Natural killer cell (primary cell): ENCODE measurements around the gene TBC1D4. TPM values are rescaled to one million over a fixed set of nuclear protein-coding genes. Genes with fewer than 3 reads are reported as not detected.
"Not testable (repeated sequence)": the region's sequence is repeated elsewhere in the genome, so short reads cannot be mapped to it uniquely, and the experiment has no call there.

Source experiments
- ATAC-seq, 3 donors: fragments of 150-1000 bp in 2 of 3; fragments of 200-7000 bp in 1 of 3; cut with Tn5 transposase; 1 replicate in 1 of 3; 2 replicates in 2 of 3; pipeline ENCODE4 v1.10.0; 2021; ENCODE audit warnings: mild to moderate bottlenecking in 2 of 3, moderate library complexity in 2 of 3
- DNase-seq, 2 donors: peaks; one replicate each; pipeline versions ENCODE4 v3.0.0 to v3.0.0-alpha.2; 2013 to 2021; ENCODE audit warnings: mixed read lengths in 1 of 2
- H3K27ac ChIP-seq: one replicate; pipeline ENCODE4 v1.5.1; 2013; ENCODE audit warnings: mild to moderate bottlenecking, low read length
- H3K27me3 ChIP-seq: one replicate; pipeline ENCODE4 v1.6.1; 2013; ENCODE audit warnings: low read length; ENCODE audit not compliant: control insufficient read depth, insufficient read depth
- H3K36me3 ChIP-seq: one replicate; pipeline ENCODE4 v1.6.1; 2013; ENCODE audit warnings: low read length; ENCODE audit not compliant: control insufficient read depth, insufficient read depth
- H3K4me1 ChIP-seq: one replicate; pipeline ENCODE4 v1.6.1; 2013; ENCODE audit warnings: low read length; ENCODE audit not compliant: control insufficient read depth, insufficient read depth
- H3K4me3 ChIP-seq: one replicate; pipeline ENCODE4 v1.5.1; 2013; ENCODE audit warnings: low read length
- H3K9me3 ChIP-seq: one replicate; pipeline ENCODE4 v1.6.1; 2013; ENCODE audit warnings: low read length; ENCODE audit not compliant: control insufficient read depth, insufficient read depth
- H3K27ac Mint-ChIP-seq, 2 donors: one replicate each; pipeline ENCODE4 v1.8.0; 2022; ENCODE audit warnings: mild to moderate bottlenecking in 2 of 2, mixed read lengths in 2 of 2, moderate library complexity in 1 of 2
- H3K27me3 Mint-ChIP-seq, 2 donors: one replicate each; pipeline ENCODE4 v1.8.0; 2022; ENCODE audit warnings: low read depth in 2 of 2, mixed read lengths in 2 of 2
- H3K36me3 Mint-ChIP-seq: one replicate; pipeline ENCODE4 v1.8.0; 2022; ENCODE audit warnings: mixed read lengths
- H3K4me1 Mint-ChIP-seq, 2 donors: one replicate each; pipeline ENCODE4 v1.8.0; 2022; ENCODE audit warnings: mixed read lengths in 2 of 2
- H3K4me3 Mint-ChIP-seq: one replicate; pipeline ENCODE4 v1.8.0; 2022; ENCODE audit warnings: mild to moderate bottlenecking, moderate library complexity, mixed read lengths
- H3K9me3 Mint-ChIP-seq, 2 donors: one replicate each; pipeline ENCODE4 v1.8.0; 2022; ENCODE audit warnings: mixed read lengths in 2 of 2
- CTCF ChIP-seq: fragments of 200-600 bp; IDR thresholded peaks from one replicate; pipeline ENCODE4 v1.8.0; 2022; ENCODE audit warnings: antibody characterized with exemption
- WGBS: methylation state at CpG from one replicate; pipeline ENCODE4 v1.1.7; 2013; ENCODE audit warnings: missing lambda C conversion rate; ENCODE audit not compliant: insufficient coverage; 5-methylcytosine and 5-hydroxymethylcytosine counted together
- intact Hi-C: fragments of 100-400 bp; cut with micrococcal nuclease; formaldehyde crosslinking; loops from one replicate; pipeline ENCODE4 v1.14.2; 2022
- total RNA-seq, 4 donors: library from RNA; stranded (reverse); fragments of 120-200 nt in 1 of 4; gene quantifications; one replicate each; pipeline versions ENCODE4 v1.2.3 to v1.2.4, GENCODE V29; 2013 to 2022

TBC1D4 gene
- total RNA-seq, 3 donors from 2014 or later (not counting 1 experiment from before 2014, with no cell fraction given): 0.54 to 5.1 (median 3.7) TPM

DNA sequence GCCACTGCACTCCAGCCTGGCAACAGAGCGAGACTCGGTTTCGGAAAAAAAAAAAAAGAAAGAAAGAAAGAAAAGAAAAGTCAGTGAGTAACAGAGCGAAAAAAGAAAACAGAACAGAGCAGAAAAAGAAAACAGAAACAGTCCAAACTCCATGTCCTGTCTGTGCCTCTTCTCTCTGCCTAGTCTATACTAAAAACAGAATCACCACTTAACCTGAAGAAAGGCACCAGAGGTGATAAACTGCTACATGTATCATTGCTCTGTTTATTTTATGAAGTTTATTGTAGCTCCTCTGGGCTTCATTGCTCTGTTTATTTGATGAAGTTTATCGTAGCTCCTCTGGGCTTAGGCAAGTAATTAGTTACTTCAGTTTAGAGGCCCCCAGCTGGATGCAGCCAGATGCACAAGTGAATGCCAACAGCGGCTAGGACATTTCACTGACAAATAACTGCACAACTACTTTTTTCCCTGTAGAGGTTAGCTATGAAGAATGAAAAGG, 39.2 kb downstream of the TBC1D4 start:
- Histone ChIP-seq H3K9me3 (no peaks in the 10 kb centered on the region), H3K4me3 (no peak overlapping the region), H3K27ac (no peak overlapping the region), H3K36me3 (no peaks in the 10 kb centered on the region), H3K27me3 (no peaks in the 10 kb centered on the region), H3K4me1 (no peaks in the 10 kb centered on the region)
- ATAC-seq: no peak
- no peak for DNase-seq
- H3K27ac Mint-ChIP-seq: no peak overlapping the region
- H3K4me3 Mint-ChIP-seq: no peak overlapping the region
- no peaks in the 10 kb centered on the region for H3K4me1 Mint-ChIP-seq
- peaks cover 0 to 5% of the 10 kb centered on the region in 2 donors for H3K27me3 Mint-ChIP-seq
- H3K36me3 Mint-ChIP-seq: no peaks in the 10 kb centered on the region
- intact Hi-C loops: no loop called here
- H3K9me3 Mint-ChIP-seq: no peaks in the 10 kb centered on the region
- TF ChIP-seq CTCF: no peak
- WGBS: 90% methylated on average over 6 of the region's 6 CpGs

DNA sequence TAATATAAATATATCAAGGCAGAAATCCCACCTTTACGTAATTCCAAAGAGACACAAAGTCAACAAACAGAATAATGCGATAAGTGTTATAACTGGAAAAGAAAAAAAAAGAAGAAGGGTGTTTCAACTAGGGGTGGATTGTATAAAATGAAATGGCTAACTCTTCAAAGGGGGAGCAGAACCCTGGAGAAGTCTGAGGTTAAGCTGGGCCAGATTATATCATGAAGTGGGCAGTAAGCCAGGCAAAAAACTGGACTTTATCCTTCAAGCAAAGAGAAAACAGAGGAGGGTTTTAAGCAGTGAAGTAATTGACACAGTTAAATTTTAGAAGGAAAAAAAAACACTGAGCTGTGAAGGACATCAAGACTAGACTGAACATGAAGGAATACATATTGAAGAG, 41.9 kb downstream of the TBC1D4 start:
- Histone ChIP-seq H3K4me3 (no peak overlapping the region), H3K36me3 (no peaks in the 10 kb centered on the region), H3K4me1 (no peaks in the 10 kb centered on the region), H3K27me3 (no peaks in the 10 kb centered on the region), H3K27ac (no peak overlapping the region), H3K9me3 (no peaks in the 10 kb centered on the region)
- no peaks in the 10 kb centered on the region for H3K4me1 Mint-ChIP-seq
- WGBS: 89% methylated on average over 1 of the region's 2 CpGs
- H3K36me3 Mint-ChIP-seq: no peaks in the 10 kb centered on the region
- no peaks in the 10 kb centered on the region for H3K9me3 Mint-ChIP-seq
- ATAC-seq (no peak), DNase-seq (no peak)
- intact Hi-C loops: no loop called here
- H3K27me3 Mint-ChIP-seq: no peaks in the 10 kb centered on the region
- no peak overlapping the region for H3K27ac Mint-ChIP-seq
- TF ChIP-seq CTCF: no peak
- H3K4me3 Mint-ChIP-seq: no peak overlapping the region

- no peaks in the 10 kb centered on the region for H3K4me1 ChIP-seq
- ATAC-seq: no peak
- WGBS: 70% methylated on average over 4 of the region's 4 CpGs
- H3K9me3 ChIP-seq: no peaks in the 10 kb centered on the region
- no peak for DNase-seq
- Mint-ChIP-seq H3K4me3 (no peak overlapping the region), H3K27me3 (no peaks in the 10 kb centered on the region), H3K27ac (no peak overlapping the region), H3K9me3 (peaks cover 3% of the 10 kb centered on the region in 2 donors), H3K36me3 (no peaks in the 10 kb centered on the region), H3K4me1 (no peaks in the 10 kb centered on the region)
- H3K27ac ChIP-seq: no peak overlapping the region
- TF ChIP-seq CTCF: no peak
- intact Hi-C loops: no loop called here
- no peak overlapping the region for H3K4me3 ChIP-seq
- no peaks in the 10 kb centered on the region for H3K36me3 ChIP-seq
- no peaks in the 10 kb centered on the region for H3K27me3 ChIP-seq
Observed at GRCh38 chr13:75437582-75438318, 44.2 kb downstream of the TBC1D4 start.

GRCh38 chr13:75434126-75434525, 47.8 kb downstream of the TBC1D4 start:
- H3K36me3 Mint-ChIP-seq, H3K27me3 ChIP-seq, H3K9me3 Mint-ChIP-seq, H3K4me3 Mint-ChIP-seq, DNase-seq, ATAC-seq, intact Hi-C loops, H3K27ac Mint-ChIP-seq, H3K4me1 Mint-ChIP-seq, H3K36me3 ChIP-seq, H3K27ac ChIP-seq, H3K4me1 ChIP-seq, H3K9me3 ChIP-seq, H3K27me3 Mint-ChIP-seq, H3K4me3 ChIP-seq: not testable (repeated sequence)
- WGBS: no CpG with 5 or more reads among the region's 2 CpGs
